A204.1 (cell line): ENCODE results near the gene IFTAP.

ENCODE experiments used
- FAIRE-seq: peaks from 2 replicates; lab custom pipeline; 2012; peaks lifted over from hg19 to GRCh38; lab: Jason Lieb, UNC

Gene IFTAP

GRCh38 chr11:36598051-36598450 lies 3.7 kb downstream of the IFTAP start, which contains the start of gene RAG2:
Gene RAG2 (minus strand): TSS chr11:36598236. CDS start chr11:36594168, 4,068 bp downstream.
- FAIRE-seq: no peak

- FAIRE-seq: no peak
These were observed 5.9 kb downstream of the IFTAP start for GRCh38 chr11:36600180-36600579.

- no peak for FAIRE-seq
These were observed 6.9 kb downstream of the IFTAP start for GRCh38 chr11:36601155-36601554.

- FAIRE-seq: no peak
These were observed 7.8 kb downstream of the IFTAP start for GRCh38 chr11:36602135-36602534.

- FAIRE-seq: no peak
These were observed 11.2 kb downstream of the IFTAP start for GRCh38 chr11:36605221-36606216.

GRCh38 chr11:36608491-36609199 lies 14.3 kb downstream of the IFTAP start:
- FAIRE-seq: no peak

- FAIRE-seq: no peak
These were observed 15.1 kb downstream of the IFTAP start for GRCh38 chr11:36609383-36609782.

- no peak for FAIRE-seq
These were observed 21.5 kb downstream of the IFTAP start for GRCh38 chr11:36615826-36616225.

- no peak for FAIRE-seq
These were observed 23.5 kb downstream of the IFTAP start for GRCh38 chr11:36617543-36618362.

GRCh38 chr11:36618363-36619047 lies 24.2 kb downstream of the IFTAP start:
- FAIRE-seq: no peak

- no peak for FAIRE-seq
These were observed 25.2 kb downstream of the IFTAP start for GRCh38 chr11:36619502-36619901.

GRCh38 chr11:36620246-36620645 lies 25.9 kb downstream of the IFTAP start:
- no peak for FAIRE-seq

- FAIRE-seq: peak; percentile 96
These were observed 28.3 kb downstream of the IFTAP start for GRCh38 chr11:36622431-36623136.

GRCh38 chr11:36623494-36623893 lies 29.2 kb downstream of the IFTAP start:
- FAIRE-seq: no peak

- FAIRE-seq: no peak
These were observed 32.7 kb downstream of the IFTAP start for GRCh38 chr11:36627006-36627405.

GRCh38 chr11:36627471-36627870 lies 33.2 kb downstream of the IFTAP start:
- FAIRE-seq: no peak

GRCh38 chr11:36628141-36628540 lies 33.8 kb downstream of the IFTAP start:
- no peak for FAIRE-seq

GRCh38 chr11:36628765-36629244 lies 34.5 kb downstream of the IFTAP start:
- FAIRE-seq: no peak

- FAIRE-seq: no peak
These were observed 37.5 kb downstream of the IFTAP start for GRCh38 chr11:36631774-36632173.

GRCh38 chr11:36635066-36635862 lies 41.0 kb downstream of the IFTAP start:
- no peak for FAIRE-seq
